Stimulated activated CD4-positive, alpha-beta T cell treated with anti-CD3 and anti-CD28 coated beads, TNF-alpha, amount 100 ng/mL, for 24 hours (primary cell): ENCODE measurements around the gene MTERF4.

ENCODE experiments used
- DNase-seq, 3 experiments: peaks; one replicate each; pipeline ENCODE4 v3.0.0-alpha.2; 2020; ENCODE audit warnings: low read depth in 3 of 3

Gene MTERF4, protein sequence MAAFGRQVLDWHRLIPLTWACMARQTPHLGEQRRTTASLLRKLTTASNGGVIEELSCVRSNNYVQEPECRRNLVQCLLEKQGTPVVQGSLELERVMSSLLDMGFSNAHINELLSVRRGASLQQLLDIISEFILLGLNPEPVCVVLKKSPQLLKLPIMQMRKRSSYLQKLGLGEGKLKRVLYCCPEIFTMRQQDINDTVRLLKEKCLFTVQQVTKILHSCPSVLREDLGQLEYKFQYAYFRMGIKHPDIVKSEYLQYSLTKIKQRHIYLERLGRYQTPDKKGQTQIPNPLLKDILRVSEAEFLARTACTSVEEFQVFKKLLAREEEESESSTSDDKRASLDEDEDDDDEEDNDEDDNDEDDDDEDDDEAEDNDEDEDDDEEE

DNA sequence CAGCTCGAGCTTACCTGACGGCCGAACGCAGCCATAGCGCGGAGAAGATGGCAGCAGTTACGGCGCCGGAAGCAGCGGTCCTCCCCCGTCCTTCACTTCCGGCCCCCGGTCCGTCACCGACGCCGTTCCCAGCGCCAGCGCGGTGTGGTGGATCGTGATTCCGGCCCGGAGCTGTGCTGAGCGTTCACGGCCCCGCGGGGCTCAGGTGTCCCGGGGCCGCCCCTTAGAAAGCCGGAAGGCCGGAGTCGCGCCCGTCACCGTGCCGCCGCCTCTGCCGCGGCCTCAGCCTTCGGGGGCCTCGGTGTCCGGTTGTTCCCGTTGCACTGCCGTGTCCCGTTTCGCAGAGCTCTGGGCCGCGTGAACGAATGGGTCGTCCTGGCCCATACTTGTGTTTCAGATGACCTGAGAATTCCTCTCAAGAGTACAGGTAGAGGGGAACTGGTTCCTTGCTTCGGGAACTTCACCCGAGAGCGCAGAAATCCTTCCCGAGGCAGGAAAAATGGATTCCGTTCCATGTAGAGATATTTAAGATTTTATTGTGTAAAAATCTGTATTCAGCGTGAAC, at the start of gene MTERF4:
Gene MTERF4, minus strand, starts transcription at position 49 of the 565 bp plus-strand sequence. Its CDS starts 14 bp downstream, at position 35.
- DNase-seq = peak; percentile 79 to 88 (median 79)

DNA sequence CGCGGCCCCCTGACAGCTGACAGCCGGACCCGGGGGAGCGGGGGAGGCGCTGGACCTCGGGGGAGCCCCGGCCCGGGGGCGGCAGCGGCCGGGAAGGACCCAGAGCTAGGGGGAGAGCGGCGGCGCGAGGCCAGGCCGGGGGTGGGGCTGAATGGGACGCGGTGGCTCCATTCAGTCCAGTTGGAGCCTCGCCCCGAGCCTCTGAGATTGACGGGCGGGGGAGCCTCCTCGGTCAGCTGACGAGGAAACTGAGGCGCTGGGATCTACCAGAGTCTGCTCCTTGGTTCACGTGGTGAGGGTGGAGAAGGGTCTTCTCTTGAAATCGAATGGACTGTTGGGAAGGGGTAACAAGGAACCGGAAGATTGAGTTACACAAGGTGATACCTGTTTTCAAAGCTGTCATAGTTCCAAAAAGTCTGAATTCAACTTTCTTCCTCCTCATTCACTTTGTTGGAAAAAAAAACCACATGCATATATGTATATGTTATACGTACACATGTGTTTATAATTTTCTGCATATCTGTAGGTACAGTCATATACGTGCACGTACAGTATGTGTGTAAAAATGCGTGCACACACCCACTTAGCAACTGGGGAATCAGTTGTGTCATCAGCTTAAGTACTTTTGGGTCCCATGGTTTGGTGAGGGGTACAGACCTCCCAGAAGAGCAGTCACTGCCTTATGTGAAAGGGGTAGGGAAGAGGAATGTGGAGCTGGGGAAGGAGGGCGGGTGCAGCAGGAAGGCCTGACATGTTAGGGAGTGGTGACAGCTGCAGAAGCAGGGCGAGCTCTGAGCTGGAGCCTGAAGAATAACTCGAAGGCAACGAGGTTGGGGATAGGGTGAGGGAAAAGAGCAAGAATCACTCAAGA, 48.8 kb upstream of the MTERF4 start:
- no peak for DNase-seq

DNA sequence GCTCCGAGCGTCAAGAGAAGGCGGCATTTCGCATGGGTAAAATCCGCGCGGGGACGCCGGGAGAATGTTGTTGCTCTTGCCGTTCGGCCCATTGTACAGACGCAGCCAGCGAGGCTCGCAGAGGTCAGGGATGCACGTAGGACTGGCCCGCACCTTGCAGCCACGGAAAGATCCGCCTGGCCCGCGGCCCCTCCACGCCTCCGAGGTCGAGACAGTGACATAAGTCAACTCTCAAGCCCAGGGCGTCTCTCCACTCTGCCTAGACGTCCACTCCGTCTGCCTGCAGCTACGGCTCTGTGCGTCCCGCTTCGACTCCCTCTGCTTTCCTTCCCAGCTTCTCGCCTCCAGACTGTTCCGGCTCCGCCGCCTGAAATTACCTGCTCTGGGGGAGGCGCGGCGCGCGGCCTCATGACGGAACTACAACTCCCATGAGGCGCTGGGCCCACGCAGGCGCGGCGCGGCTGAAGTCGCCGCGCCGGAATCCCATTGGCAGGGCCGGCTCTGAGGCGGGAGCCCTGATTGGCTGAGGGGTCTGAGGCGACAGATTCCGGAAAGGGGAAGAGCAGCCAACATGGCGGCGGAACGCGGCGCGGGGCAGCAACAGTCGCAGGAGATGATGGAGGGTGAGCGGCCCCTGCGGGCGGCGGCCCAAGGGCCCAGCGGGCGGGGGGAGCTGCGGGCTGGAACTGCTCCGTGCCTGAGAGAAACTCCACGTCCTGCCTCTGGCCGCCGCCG, 48.0 kb upstream of the MTERF4 start, which contains the start of gene PPP1R7:
Gene PPP1R7, plus strand, starts transcription at position 543 of the 735 bp plus-strand sequence. Its CDS starts 29 bp downstream, at position 572.
- peak; percentile 89 to 95 (median 91) for DNase-seq

DNA sequence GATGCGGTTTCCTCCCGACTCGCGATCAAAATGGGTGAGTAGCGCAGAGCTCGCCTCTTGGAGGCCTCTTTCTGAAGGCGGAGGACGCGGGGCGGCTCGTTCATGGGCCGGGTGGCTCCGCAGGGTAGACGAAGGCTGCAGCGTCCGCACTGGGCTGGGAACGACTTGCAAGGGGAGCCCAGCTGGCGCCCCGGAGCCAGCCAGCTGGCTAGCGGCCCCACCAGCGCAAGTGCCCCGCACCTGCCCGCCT, 47.5 kb upstream of the MTERF4 start:
- DNase-seq = no peak

DNA sequence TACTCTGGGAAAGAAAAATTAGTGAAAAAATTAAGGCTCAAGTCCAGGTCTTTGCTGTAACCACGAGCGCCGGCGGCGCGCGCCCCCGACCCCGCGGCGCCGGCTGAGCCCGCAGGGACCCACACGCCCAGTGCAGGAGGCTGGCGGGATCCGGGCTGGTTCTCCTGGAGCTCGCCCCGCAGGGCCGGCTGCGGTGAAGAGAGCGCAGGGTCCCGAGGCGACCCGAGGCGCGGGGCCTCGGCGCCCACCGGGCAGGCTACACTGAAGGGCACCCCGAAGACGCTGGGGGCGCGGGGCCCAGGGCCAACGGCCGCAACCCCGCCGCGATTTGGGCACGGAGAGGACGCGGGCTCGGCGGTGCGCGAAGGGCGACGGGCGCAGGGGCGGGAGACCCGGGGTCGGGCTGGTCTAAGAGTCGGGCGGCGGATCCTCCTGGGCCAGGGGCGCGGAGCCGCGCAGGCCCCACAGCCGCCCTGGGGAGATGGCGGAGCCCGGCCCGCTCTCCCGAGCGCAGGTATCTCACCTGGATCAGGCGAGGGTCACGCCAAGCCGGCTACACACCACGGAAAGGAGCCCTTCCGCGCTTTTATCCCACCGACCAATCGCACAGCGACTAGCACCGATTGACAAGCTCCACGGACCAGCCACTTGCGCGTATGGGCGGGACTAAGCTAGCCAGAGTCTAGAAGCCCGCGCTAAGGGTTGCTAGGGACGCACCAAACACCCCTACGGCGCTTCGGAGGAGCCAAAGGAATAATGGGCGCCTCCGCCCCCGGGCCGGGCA, 47.0 kb upstream of the MTERF4 start, which contains the start of gene PASK:
Gene PASK, minus strand, starts transcription at position 582 of the 784 bp plus-strand sequence. CDS start 6,440 bp downstream, outside the sequence.
- DNase-seq = peak; percentile 88 to 95 (median 89)

DNA sequence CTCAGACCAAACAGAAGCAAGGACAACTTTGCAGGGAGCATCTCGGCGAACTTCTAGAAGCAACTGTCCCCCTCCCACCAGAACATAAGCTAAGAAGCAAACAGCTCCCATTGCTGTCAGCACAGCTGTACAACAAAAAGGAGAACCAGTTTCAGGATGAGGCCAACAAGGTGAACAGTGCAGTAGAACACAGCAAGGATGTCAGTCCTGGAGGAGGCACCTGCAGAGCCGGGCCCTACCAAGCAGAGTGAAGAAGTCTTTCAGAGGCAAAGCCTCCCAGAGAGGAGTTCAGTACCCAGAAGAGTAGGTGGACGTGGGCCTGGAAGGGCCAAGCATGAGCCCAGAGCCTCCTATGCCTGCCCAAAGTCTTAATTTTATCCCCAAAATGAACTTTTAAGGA, 46.2 kb upstream of the MTERF4 start:
- DNase-seq = no peak

DNA sequence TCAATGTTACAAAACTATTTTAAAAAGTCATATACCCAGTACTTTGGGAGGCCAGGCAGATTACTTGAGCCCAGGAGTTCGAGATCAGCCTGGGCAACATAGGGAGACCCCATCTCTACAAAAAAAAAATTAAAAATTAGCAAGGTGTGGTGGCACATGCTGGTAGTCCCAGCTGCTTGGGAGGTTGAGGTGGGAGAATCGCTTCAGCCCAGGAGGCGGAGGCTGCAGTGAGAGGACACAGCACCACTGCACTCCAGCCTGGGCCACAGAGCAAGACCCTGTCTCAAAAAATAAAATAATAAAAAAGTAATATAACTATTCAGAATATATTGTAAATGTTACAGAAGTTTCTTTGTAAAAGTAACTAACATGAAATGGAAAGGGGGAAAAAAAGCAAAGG, 45.2 kb upstream of the MTERF4 start:
- DNase-seq = no peak

DNA sequence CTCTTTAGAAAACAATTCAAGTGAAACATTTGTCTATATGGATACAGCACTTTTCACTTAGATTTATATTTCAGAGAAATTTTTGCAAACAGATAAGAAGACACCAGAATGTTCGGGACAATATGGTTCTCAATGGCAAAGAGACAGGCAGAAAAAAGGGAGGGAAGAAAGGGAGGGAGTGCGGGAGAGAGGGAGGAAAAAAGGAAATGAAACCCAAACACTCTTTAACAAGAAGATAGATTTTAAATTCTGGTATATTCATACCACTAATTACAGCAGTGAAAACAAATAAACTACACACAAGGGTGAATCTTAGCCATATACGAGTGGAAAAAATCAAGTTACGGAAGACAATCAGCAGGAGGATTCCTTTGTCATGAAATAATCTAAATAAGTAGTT, 44.2 kb upstream of the MTERF4 start:
- DNase-seq = no peak

DNA sequence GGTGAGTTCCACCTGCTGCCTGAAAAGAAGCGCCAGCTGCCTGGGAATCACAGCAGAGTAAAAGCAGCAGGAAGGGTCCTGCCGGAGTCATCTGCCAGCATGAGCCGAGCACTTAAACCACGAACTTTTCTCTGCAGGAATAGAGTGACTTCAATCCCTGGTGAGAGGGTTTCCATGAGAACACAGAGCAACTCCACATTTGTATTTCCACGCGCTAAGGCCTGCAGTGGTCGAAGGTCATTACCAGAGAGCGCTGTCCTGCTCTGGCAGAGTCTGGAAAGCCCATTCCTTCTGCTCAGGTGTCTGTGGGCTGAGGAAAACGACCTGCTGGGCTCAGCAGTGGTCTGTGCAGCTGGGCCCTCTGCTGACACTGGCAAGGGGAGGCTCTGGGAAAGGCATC, 40.5 kb upstream of the MTERF4 start:
- DNase-seq = no peak

DNA sequence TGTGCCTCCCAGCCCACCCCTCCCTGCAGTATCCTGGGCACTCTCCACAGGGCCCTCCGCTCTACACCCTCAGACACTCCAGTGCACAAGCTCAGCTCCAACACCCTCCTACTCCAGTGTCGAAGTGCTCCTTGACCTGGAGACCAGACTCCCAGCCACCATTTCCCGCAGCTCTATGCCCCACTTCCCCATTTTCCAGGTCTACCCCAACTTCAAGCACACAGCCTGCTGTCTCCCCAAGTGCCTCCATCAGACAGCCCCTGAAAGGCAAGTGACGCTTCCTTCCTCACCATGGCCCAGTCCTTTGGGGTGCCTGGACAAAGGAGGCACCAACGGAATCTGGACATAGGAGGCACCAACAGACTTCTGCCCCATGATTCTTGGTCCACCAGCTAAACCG, 40.0 kb upstream of the MTERF4 start:
- no peak for DNase-seq

DNA sequence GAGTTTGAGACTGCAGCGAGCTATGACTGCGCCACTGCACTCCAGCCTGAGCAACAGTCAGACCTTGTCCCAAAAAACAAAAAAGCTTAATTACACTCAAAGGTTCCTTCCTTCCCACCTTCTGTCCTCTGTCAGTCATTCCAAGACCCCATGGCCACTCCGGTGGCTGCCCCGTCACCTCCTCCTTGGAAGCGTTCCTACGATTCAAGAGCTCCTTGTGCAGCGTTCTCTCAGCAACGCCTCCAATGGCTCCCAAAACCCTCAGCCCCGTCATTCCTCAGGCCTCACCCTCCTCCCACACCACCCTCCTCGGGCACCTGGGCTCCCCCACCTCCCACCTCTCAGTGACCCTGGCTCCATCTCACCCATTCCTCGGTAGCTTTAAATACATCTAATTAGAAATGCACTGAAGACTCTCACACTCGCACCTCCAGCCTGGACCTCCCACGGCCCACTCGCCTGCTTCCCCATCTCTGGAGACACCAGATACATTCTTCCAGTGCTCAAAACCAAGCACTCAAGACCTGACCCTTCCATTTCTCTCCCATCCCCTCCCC, 39.2 kb upstream of the MTERF4 start:
- no peak for DNase-seq

DNA sequence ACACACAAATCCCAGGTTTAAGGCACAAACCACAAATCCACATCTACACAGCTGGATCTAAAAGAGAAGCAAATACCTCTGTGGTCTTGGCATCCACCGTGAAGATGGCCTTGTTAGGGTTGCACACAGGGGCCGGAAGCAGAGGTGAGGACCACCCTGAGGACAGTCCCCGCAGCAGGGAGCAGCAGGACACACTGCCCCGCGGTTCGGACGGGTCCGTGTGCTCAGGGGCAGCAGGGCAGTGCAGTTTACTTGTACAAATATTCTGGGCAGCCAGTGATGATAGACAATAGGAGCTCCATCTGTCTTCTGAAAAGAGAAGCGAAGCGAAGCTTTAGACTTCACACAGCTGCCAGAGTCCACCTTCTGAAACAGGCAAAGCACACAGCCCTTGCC, 38.4 kb upstream of the MTERF4 start:
- no peak for DNase-seq

DNA sequence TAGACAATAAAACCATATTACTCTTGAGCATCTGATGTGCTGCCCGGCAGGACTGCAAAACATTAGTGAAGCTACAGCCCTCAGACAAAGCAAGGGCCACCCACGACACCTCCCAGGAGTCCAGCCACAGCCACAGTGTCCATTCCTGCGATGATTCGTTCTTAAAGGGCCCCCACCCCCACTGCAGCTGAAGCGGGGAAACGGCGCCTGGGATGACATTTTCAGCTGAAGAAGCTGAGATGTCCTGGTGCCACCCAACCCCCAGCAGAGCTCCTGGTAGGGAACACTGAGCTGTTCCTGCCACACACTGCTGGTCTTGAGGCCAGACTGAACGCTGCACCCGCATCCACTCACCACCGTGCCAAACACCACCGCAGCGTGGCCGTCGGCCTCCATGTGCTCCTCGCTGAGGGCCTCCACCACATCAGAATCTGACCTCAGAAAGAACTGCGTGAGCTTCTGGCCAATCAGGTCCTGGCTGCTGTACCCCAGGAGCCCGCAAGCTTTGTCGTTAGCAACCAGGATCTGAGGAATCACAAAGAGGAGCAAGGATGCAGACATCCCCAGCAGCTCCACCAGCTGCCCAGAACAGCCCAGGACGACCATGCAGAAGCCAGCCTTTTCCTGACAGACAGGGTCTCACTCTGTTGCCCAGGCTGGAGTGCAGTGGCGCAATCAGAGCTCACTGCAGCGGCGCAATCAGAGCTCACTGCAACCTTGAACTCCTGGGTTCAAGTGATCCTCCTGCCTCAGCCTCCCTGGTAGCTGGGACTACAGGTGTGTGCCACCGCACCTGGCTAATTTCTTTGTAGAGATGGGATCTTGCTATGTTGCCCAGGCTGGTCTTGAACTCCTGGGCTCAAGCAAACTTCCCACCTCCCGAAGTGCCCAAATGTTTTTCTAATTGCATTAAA, 37.7 kb upstream of the MTERF4 start:
- DNase-seq = no peak

DNA sequence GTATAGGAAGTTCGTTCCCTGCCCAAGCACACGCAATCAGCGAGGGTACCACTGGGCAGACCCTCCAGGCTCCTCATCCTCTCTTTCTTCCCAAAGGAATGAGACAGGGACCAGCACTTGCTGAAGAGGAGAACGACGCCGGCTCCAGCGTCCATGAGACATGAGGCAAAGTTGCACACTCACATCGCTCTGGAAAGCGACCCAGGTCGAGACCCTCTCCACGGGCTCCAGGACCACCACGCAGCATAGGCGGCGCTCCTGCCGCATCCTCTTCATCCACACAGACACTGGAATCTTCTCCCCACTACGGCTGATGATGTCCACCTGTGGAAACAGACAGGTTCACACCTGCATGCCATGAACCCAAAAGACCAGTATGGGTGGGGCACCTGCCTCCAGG, 36.4 kb upstream of the MTERF4 start:
- DNase-seq = no peak

DNA sequence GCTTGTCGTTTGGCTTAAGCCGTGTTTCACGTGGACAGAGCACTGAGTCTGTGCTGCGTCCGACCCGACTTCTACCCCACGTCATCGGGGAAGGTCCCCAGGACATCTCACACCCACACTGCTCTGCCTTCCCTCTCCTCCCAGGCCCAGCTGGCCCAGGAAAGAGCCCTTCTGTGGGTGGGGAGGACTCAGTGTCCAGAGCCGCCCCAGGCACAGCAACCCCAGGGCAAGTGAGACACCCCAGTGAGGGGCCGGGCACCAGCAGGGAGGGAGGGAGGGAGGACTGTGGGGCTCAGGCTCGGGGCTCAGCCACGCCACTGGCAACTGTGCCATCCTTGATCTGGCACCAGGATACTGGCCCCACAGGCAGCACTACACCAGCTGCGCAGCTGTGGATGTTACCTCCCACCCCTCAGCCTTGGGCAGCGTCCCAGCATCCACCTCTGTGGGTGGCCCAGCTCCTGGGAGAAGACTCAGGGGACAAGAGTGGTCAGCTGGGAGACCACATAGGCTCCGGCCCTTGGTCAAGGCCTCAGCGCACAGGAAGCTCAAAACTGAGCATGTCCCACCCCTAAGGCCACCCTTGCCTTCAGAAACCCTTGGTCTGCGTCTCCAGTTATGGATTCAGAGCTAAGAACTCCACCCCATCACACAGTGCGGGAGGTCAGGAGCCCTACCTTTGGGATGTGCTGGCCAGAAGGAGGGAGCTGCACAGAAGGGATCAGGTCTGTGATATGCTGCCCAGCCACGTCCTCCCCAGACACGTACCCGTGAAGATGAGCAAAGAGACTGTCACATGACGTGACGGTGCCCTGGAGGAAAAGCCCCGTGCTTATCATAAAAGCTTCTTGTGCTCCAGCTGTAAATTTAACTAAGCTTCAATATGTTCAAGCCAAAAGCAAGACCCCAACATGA, 35.4 kb upstream of the MTERF4 start:
- no peak for DNase-seq

DNA sequence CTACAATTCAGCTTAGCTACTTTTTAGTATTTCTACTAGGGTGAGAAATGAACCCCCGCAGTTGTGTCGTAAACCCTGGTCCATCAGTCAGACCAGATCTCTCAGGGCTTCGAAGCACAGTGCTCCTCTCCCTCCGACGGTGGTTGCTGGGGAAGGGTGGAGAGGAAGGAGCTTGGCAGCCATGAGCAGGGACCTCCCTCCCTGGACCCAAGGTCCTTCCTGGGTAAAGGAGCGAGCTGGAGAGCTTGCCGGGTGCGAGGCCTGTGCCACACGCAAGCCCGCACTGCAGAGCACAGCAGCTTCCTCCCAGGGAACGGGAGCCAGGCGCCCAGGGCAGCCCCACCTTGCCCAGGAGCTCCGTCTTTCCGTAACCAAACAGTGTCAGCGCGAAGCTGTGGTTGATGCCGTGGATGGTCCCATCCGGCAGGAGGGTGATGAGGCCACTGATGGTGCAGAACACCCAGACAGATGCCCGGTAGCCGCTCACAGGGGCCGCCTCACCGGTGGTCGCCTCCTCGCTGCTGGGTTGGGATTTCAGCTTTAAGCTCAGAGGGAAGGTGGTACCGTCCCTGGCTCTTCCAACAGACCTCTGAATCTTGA, 34.7 kb upstream of the MTERF4 start:
- DNase-seq = no peak

DNA sequence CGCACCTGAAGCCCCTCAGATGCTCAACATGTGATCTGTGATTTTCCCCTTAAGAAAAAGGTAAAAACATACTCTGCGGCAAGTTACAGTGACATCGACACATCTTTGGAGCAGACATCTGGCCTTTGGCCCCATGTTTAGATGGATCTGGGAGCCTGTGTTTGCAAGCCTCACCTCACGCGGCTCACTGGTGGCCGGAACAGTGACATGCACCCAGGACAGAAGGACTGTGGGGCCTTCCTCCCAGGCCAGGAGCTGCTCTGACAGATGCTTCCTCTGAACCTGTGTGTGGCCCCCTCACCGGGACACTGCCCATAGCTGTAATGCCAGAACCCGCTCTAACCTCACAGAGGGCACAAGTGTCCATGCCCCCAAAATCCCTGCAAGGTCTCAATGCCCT, 34.1 kb upstream of the MTERF4 start:
- no peak for DNase-seq

DNA sequence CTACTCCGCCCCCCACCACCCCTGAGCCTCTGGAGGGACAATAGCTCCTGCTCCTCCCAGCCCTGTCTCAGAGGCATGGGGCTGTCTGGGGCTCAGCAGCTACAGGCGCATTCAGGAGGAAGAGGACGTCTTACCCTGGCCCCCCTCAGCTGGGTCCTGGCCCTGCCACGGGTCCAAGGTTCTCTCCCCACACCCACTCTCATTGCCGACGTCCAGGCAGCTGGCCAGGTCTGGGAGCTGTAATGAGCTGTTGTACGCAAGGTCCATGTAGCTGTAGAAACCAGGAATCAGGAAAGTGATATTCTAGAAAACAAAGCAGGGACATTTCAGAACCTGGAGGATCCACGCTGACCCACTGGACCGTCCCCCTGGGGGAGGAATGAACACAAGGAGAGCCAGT, 33.6 kb upstream of the MTERF4 start:
- no peak for DNase-seq
